GM19328 (cell line): ENCODE results near the gene PACRG.

Experiments
- ATAC-seq: cut with Tn5 transposase; IDR thresholded peaks from one replicate; pipeline ENCODE4 v1.9.1; 2021; ENCODE audit warnings: mild to moderate bottlenecking, moderate library complexity; ENCODE audit not compliant: unreplicated experiment

PACRG gene

DNA sequence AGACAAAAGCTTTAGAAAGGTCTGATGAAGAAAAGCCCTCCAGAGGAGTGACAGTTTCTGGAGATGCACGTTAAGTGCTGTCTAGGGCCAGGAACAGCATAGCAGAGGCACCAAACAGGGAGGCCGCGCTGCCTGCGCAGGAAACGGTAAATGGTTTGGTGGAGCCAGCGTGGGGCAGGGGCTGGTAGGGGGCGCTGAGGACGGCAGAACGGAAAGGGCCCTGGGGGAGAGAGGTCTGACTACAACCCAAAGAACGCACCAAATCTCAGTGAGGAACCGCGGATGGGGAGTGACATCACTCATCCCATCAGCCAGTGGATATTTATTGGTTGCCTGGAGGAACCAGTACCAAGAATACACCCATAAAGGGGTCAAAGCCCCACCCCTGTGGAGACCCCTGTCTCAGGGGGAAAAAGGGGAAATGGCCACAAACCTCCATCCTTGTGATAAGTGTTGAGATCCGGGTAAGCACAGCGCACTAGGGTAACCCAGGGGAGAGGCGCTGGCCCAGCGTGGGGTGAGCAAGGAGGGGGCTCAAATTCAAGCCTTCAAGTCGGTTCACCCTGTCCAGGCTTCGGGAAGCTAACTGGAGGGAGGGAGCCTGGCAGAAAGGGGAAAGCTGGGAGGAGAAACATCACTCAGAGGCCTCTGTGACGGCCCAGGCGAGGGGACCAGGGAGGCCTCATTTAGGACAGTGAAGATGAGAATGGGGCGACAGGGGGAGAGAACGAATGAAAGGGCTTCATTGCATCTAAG is 437.6 kb downstream of the PACRG start:
- no peak for ATAC-seq

DNA sequence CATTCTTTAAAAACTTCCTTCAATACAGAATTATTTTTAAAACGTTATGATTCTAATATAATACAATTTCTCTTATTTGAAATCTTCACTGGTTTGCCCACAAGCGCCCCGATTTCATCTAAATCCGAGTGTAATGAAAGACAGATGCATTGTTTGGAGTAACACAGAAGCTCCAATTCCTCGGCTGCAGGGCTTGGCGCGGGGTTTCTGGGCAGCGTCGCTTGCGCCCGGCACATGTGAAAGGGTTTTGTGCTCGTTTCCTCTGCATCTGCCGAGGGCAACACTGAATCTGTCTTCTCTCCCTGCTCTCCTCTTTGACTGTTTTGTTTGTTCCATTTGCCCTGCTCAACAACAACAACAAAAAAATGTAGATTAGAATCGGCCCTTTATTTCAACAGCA is 438.1 kb downstream of the PACRG start:
- ATAC-seq, result no peak

GRCh38 chr6:163166507-163166906 is 438.7 kb downstream of the PACRG start:
- ATAC-seq, result no peak

GRCh38 chr6:163169521-163169920 is 441.7 kb downstream of the PACRG start:
- ATAC-seq, result no peak

DNA sequence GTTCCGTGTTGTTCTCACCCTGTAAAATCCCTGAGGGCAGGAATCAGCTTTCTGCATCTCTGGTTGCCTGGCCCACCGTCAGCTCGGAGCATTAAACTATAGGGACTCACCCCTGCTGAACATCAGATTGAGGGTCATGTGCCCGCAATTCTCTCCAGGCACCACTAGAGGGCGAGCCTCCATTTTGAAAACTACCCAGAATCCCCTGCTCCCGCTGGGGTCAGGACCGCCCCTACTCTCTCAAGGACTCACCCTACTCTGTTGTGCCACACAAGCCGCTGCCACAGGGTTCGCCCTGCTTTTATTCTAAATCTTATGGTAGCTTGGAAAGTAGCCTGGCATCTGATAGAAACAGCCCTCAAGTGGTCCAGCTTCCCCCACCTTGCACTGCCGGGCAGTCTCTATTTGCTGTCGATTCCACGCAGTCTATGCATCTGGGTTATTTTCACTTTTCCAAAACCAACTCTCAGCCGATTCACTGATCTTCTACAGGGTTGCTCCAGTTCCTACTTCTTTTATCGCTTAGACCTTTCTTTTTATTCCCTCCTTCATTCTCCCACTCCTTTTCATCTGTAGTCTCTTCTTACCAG is 442.6 kb downstream of the PACRG start:
- peak; percentile 80 for ATAC-seq

- ATAC-seq, result no peak
Measured at GRCh38 chr6:163173741-163174140, 446.0 kb downstream of the PACRG start.

DNA sequence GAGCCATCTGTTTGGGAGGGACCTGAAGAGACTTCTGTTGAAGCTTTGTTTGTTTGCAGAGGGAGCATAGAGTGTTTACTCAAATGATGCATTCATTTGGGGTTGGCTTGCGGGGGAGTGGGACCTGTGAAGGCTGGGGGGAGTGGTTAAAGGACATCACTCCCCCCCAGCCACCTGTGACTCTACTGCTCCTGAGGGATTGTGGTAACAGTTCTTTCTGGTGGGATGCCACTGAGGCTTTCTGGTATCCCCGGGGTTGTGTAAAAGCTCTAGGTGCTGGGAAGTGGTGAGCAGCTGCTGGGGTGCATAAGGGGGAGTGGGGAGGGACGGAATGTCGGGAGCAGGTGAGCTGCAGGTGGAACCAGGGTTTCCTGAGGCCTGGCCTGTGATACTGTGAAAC is 447.5 kb downstream of the PACRG start:
- ATAC-seq, result no peak

DNA sequence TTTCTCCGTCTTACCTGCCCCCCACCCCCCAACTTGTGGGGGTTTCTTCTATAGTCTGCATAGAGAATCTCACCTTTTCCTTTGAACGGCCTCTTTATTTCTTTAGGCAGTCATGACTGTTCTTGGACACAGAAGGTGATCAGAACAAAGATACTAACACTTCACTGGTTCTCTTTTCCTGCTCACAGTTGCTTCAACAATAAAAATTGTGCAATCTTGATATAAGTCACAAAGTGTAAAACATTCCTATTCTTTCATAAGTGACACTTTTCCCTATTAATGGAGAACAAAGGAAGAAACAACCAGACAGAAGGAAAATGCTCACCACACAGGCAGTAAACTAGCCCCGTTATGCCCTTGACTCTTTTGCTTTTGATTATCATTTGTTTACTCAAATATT is 448.3 kb downstream of the PACRG start:
- no peak for ATAC-seq

DNA sequence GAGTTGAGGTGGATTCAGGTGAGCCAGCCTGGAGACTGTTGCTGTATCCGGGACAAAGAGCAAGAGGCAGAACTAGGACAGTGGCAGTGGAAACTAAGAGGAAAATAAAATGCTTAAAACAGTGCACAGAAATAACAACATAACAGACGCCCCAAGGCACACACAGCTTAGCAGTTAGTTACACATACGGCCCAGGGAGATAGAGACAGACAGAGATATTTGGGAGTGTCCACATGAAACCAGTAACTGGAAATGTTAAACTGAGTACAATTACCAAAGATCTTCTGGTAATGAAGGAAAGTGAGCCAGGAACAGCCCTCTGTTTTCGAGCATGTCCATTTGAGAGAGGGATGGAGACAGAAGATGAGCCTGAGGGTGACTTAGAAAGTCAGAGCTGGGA is 449.2 kb downstream of the PACRG start:
- no peak for ATAC-seq

GRCh38 chr6:163177892-163178420 is 450.2 kb downstream of the PACRG start:
- no peak for ATAC-seq

- no peak for ATAC-seq
Measured at GRCh38 chr6:163179061-163179460, 451.3 kb downstream of the PACRG start.

GRCh38 chr6:163179721-163180120 is 451.9 kb downstream of the PACRG start:
- no peak for ATAC-seq

GRCh38 chr6:163180874-163181541 is 453.2 kb downstream of the PACRG start:
- ATAC-seq, result no peak

DNA sequence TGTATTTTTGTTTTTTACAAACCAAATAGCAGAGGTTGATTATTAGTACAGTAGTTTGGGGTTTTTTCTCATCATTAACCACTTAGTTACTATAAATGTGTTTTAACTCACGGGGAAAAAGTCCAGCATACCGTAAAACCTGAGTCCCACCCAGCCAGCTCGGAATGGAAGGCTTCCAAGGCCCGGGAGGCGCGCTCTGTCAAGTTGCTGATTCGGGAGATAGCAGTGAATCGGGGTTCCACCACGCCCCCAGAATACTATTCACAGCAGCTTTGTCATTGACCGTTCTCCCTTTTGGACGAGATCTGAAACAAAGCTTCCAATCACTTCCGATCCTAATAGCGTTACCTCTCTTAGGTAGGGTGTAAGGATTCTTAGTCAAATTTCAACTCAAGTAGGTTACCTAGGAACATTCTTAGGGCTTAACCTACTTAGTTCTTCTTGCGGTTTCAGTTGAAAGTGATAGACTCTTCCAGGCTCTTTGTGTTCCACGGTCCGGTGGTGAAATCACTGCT is 453.9 kb downstream of the PACRG start:
- no peak for ATAC-seq

DNA sequence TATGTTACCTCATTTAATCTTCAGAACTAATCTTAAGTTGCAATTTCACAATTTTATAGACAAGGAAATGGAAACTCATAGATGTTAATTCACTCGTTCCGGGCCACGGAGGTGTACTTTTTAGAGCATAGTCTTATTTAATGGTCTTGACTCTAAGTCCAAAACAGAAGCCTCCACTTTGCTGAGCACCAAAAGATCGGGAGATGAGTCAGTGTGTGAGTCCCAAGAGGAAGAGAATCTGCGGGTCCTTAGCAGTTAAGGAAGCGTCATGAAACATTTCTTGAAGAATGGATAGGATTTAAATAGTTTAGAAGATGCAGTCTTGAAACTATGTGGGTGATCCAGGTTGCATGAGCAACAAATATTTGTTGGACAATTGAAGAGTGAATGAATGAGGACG is 454.9 kb downstream of the PACRG start:
- no peak for ATAC-seq

- no peak for ATAC-seq
Measured at GRCh38 chr6:163183806-163184205, 456.0 kb downstream of the PACRG start.

GRCh38 chr6:163185744-163186143 is 458.0 kb downstream of the PACRG start:
- no peak for ATAC-seq

DNA sequence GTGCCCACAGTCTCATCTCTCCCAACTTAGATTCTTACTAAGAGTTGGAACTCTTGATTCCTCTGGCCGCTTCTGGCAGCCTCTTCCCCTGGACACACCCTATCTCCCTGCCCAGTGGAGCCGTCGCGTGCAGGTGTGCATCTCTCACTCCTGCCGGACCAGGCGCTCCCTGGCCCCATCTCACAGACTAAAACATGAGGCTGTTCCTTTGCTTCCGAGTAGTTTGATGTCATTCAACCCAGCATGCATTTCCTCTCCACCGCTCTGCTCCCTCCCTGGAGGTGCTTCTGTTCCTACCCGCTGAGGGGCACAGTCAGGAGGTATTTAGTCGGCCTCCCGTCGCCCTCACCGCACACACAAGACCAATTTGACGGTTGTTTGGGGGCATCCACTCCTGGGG is 458.8 kb downstream of the PACRG start:
- no peak for ATAC-seq

GRCh38 chr6:163187201-163187600 is 459.4 kb downstream of the PACRG start:
- ATAC-seq, result no peak

- ATAC-seq, result no peak
Measured at GRCh38 chr6:163187606-163188005, 459.8 kb downstream of the PACRG start.

DNA sequence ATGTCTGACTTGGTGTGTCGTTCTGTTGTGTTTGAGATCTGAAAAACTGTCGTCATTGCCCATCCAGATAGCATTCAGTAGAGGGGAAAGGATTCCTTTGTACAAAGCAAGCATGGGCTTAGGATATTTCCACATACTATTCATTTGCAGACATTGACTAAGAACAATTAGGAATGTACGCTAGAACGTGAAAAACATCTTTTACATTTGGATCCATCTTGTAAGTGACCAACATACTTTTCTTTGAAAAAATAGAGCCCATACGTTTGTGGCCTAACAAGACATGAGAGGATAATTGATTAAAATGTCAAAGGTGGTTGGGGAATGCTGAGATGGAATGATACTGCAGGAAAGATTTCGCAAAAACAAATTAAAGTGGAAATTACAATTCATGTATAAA is 461.0 kb downstream of the PACRG start:
- ATAC-seq, result no peak

- ATAC-seq, result no peak
Measured at GRCh38 chr6:163189609-163190008, 461.8 kb downstream of the PACRG start.
